Naive thymus-derived CD8-positive, alpha-beta T cell (primary cell): Measurements from ENCODE around the gene RAX2. TPM values are rescaled to one million over a fixed set of nuclear protein-coding genes. Genes with fewer than 3 reads are reported as not detected.
A peak's percentile ranks its signal among the peaks of the same experiment; 100 is the strongest.

ENCODE experiments used
- ATAC-seq, 2 donors: fragments of 150-1000 bp; cut with Tn5 transposase in 1 of 2; sonication (Bioruptor Pico), chemical (Tn5 transposase) in 1 of 2; 1 replicate in 1 of 2; 2 replicates in 1 of 2; pipeline ENCODE4 v1.10.0; 2021; ENCODE audit warnings: mild to moderate bottlenecking in 2 of 2, moderate library complexity in 2 of 2
- POLR2A ChIA-PET: fragments of 350-600 bp; sonication (Branson Sonifier 250); formaldehyde crosslinking; loops from one replicate; lab custom pipeline; 2021; ENCODE audit warnings: antibody characterized with exemption; lab: Charles Lee
- DNase-seq, 10 donors: peaks; one replicate each; pipeline versions ENCODE4 v3.0.0 to v3.0.0-alpha.2; 2020 to 2022
- H3K27ac Mint-ChIP-seq, 10 donors: one replicate each; pipeline ENCODE4 v1.8.0; 2020 to 2022; ENCODE audit warnings: mild to moderate bottlenecking in 10 of 10, mixed read lengths in 10 of 10, moderate library complexity in 4 of 10, inconsistent platforms in 1 of 10
- H3K27me3 Mint-ChIP-seq, 5 donors: one replicate each; pipeline ENCODE4 v1.8.0; 2021 to 2022; ENCODE audit warnings: mixed read lengths in 5 of 5
- H3K36me3 Mint-ChIP-seq, 3 donors: one replicate each; pipeline ENCODE4 v1.8.0; 2020 to 2022; ENCODE audit warnings: mixed read lengths in 3 of 3, mild to moderate bottlenecking in 2 of 3, inconsistent platforms in 1 of 3
- H3K4me1 Mint-ChIP-seq, 4 donors: one replicate each; pipeline ENCODE4 v1.8.0; 2021 to 2022; ENCODE audit warnings: mixed read lengths in 4 of 4
- H3K4me3 Mint-ChIP-seq, 10 donors: one replicate each; pipeline ENCODE4 v1.8.0; 2020 to 2022; ENCODE audit warnings: mild to moderate bottlenecking in 10 of 10, mixed read lengths in 10 of 10, moderate library complexity in 6 of 10, inconsistent platforms in 1 of 10
- H3K9me3 Mint-ChIP-seq, 9 donors: one replicate each; pipeline ENCODE4 v1.8.0; 2020 to 2022; ENCODE audit warnings: mixed read lengths in 9 of 9, mild to moderate bottlenecking in 3 of 9, inconsistent platforms in 1 of 9, moderate library complexity in 1 of 9
- polyA plus RNA-seq, 3 donors: library from polyadenylated mRNA; unstranded; fragments of 300-500 nt; fragmentation: Illumina TruSeq; gene quantifications; one replicate each; pipeline ENCODE4 v1.2.3, GENCODE V29; 2021
- total RNA-seq, 8 experiments: library from RNA in 2 of 8; stranded (reverse) in 2 of 8; gene quantifications; one replicate each; pipeline ENCODE4 v1.2.3 and lab custom pipeline; 2021 to 2026

The RAX2 gene
- total and polyA plus RNA-seq, 5 experiments from 2014 or later, result not detected

GRCh38 chr19:3751236-3751635, 20.8 kb downstream of the RAX2 start:
- no peak for DNase-seq
- no peak overlapping the region for H3K27ac Mint-ChIP-seq
- H3K9me3 Mint-ChIP-seq, result no peaks in the 10 kb centered on the region
- H3K27me3 Mint-ChIP-seq, result no peaks in the 10 kb centered on the region
- H3K4me3 Mint-ChIP-seq, result no peak overlapping the region
- no peak for ATAC-seq
- H3K4me1 Mint-ChIP-seq, result peaks cover 6 to 17% (median 11%) of the 10 kb centered on the region in 4 donors
- POLR2A ChIA-PET, result interaction anchor here (1.3 to 5.0 kb wide), 2 partner anchors 11 to 12 kb away, joined by 5 to 18 read pairs; partner anchors contain the start of genes APBA3 and MRPL54
- H3K36me3 Mint-ChIP-seq, result peaks cover 0 to 40% (median 10%) of the 10 kb centered on the region in 3 donors

GRCh38 chr19:3750211-3750610, 21.8 kb downstream of the RAX2 start:
- Mint-ChIP-seq H3K4me1 (peaks cover 1 to 8% (median 6%) of the 10 kb centered on the region in 4 donors), H3K27me3 (no peaks in the 10 kb centered on the region), H3K9me3 (no peaks in the 10 kb centered on the region), H3K27ac (no peak overlapping the region), H3K36me3 (peaks cover 0 to 34% (median 10%) of the 10 kb centered on the region in 3 donors), H3K4me3 (no peak overlapping the region)
- POLR2A ChIA-PET, result interaction anchor here (0.7 to 5.0 kb wide), 3 partner anchors 11 to 66 kb away, joined by 3 to 18 read pairs (median 5); partner anchors contain the start of genes APBA3 and MRPL54
- DNase-seq (no peak), ATAC-seq (no peak)

GRCh38 chr19:3748965-3749364, 23.1 kb downstream of the RAX2 start:
- DNase-seq (no peak), ATAC-seq (no peak)
- Mint-ChIP-seq H3K4me1 (no peaks in the 10 kb centered on the region), H3K27me3 (no peaks in the 10 kb centered on the region), H3K36me3 (peaks cover 0 to 29% (median 10%) of the 10 kb centered on the region in 3 donors), H3K4me3 (no peak overlapping the region), H3K9me3 (no peaks in the 10 kb centered on the region), H3K27ac (no peak overlapping the region)
- POLR2A ChIA-PET, result interaction anchor here (1.1 to 5.0 kb wide), 2 partner anchors 12 to 13 kb away, joined by 6 to 18 read pairs; partner anchors contain the start of genes APBA3 and MRPL54

DNA sequence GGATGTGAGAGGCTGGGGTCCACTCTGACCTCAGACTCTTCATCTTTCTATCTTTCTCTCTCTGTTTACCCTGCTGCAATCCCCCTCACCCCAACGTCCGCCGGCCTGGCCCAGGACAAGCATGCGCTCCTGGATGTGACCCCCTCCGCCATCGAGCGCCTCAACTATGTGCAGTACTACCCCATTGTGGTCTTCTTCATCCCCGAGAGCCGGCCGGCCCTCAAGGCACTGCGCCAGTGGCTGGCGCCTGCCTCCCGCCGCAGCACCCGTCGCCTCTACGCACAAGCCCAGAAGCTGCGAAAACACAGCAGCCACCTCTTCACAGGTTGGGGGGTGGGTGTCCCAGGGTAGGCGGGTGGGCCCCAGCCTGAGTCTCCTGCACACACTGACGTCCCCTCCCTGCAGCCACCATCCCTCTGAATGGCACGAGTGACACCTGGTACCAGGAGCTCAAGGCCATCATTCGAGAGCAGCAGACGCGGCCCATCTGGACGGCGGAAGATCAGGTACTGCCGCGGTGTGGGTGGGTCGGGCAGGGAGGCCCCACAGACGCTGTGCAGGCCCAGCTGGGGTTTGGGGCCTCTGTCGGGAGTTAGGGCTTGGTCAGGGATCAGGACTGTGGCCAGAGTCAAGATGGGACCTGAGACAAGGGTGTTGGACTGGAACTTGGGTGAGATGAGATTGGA, 25.5 kb downstream of the RAX2 start:
- no peak for DNase-seq
- no peak overlapping the region for H3K4me3 Mint-ChIP-seq
- H3K9me3 Mint-ChIP-seq, result no peaks in the 10 kb centered on the region
- H3K36me3 Mint-ChIP-seq, result peaks cover 0 to 17% (median 10%) of the 10 kb centered on the region in 3 donors
- no peaks in the 10 kb centered on the region for H3K27me3 Mint-ChIP-seq
- ATAC-seq, result no peak
- peak overlapping the region in 2 of 10 donors; percentile 25 to 34 for H3K27ac Mint-ChIP-seq
- POLR2A ChIA-PET, result interaction anchor here (1.1 kb wide), 1 partner anchor 16 kb away, joined by 4 read pairs; the partner anchor contains the start of gene MRPL54
- H3K4me1 Mint-ChIP-seq, result peaks cover 0 to under 1% (median 0%) of the 10 kb centered on the region in 4 donors

GRCh38 chr19:3745363-3746045, 26.5 kb downstream of the RAX2 start:
- H3K27me3 Mint-ChIP-seq, result no peaks in the 10 kb centered on the region
- no peaks in the 10 kb centered on the region for H3K9me3 Mint-ChIP-seq
- ATAC-seq, result no peak
- peaks cover 0 to 13% (median 6%) of the 10 kb centered on the region in 3 donors for H3K36me3 Mint-ChIP-seq
- POLR2A ChIA-PET, result no interaction called here
- H3K4me3 Mint-ChIP-seq, result no peak overlapping the region
- H3K4me1 Mint-ChIP-seq, result peaks cover 0 to 1% (median 0%) of the 10 kb centered on the region in 4 donors
- DNase-seq, result no peak
- peak overlapping the region in 1 of 10 donors; percentile 48 for H3K27ac Mint-ChIP-seq

DNA sequence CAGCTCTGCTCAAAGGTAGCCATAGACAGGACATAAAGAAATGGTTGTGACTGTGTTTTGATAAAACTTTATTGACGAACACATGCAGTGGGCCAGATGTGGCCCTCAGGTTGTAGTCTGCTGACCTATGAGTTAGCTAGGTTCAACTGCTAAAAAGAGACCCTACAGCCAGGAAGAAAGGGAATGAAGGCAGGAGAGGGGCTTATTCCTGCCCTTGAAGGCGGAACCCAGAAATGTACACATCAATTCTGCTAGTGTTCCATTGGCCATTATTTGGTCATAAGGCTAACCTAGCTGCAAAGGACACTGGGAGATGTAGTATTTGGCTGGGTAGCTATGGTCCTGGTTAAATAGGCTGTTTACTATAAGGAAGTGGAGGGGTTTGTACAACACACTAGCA, 28.5 kb downstream of the RAX2 start:
- H3K27ac Mint-ChIP-seq, result peak overlapping the region in 5 of 10 donors; percentile 9 to 53 (median 24)
- H3K27me3 Mint-ChIP-seq, result no peaks in the 10 kb centered on the region
- no peaks in the 10 kb centered on the region for H3K9me3 Mint-ChIP-seq

GRCh38 chr19:3740431-3740830, 31.6 kb downstream of the RAX2 start:
- no peaks in the 10 kb centered on the region for H3K9me3 Mint-ChIP-seq
- no peaks in the 10 kb centered on the region for H3K27me3 Mint-ChIP-seq
- no peak overlapping the region for H3K4me3 Mint-ChIP-seq
- no peak for ATAC-seq
- no peak overlapping the region for H3K27ac Mint-ChIP-seq
- peaks cover 0 to 15% (median 0%) of the 10 kb centered on the region in 3 donors for H3K36me3 Mint-ChIP-seq
- peaks cover 5 to 22% (median 16%) of the 10 kb centered on the region in 4 donors for H3K4me1 Mint-ChIP-seq
- POLR2A ChIA-PET, result interaction anchor here (0.7 to 2.7 kb wide), 2 partner anchors 20 to 22 kb away, joined by 3 to 21 read pairs; partner anchors contain the start of gene MRPL54
- no peak for DNase-seq

More for the DNA sequence above, 28.5 kb downstream of the RAX2 start:
- Mint-ChIP-seq H3K4me1 (peaks cover 1 to 13% (median 11%) of the 10 kb centered on the region in 4 donors), H3K4me3 (no peak overlapping the region), H3K36me3 (peaks cover 0 to 2% (median 0%) of the 10 kb centered on the region in 3 donors)
- ATAC-seq (no peak), DNase-seq (no peak)
- POLR2A ChIA-PET, result no interaction called here

DNA sequence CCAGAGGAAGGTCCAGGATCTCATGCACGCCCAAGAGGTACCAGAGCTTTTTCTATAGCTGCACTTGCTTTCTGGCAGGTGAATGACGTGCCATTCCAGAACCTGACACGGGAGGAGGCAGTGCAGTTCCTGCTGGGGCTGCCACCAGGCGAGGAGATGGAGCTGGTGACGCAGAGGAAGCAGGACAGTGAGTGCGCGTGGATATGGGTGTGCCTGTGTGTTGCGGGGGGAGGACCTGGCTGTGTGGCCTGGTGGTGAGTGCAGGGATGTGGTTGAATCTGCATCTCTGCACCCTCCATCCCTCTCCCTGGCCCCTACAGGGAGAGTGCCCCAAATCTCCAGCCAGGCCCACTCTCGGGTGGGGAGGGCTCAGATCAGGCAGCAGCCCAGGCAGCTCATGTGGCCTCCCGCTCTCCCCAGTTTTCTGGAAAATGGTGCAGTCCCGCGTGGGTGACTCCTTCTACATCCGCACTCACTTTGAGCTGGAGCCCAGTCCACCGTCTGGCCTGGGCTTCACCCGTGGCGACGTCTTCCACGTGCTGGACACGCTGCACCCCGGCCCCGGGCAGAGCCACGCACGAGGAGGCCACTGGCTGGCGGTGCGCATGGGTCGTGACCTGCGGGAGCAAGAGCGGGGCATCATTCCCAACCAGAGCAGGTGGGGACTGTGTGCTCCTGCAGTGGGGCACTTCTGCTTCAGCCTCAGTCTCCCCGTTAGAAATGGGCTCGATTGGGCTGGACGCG, 33.4 kb downstream of the RAX2 start:
- H3K27ac Mint-ChIP-seq, result peak overlapping the region in 8 of 10 donors; percentile 65 to 94 (median 88)
- H3K9me3 Mint-ChIP-seq, result no peaks in the 10 kb centered on the region
- no peaks in the 10 kb centered on the region for H3K27me3 Mint-ChIP-seq
- DNase-seq (no peak), ATAC-seq (no peak)
- peaks cover 0 to 15% (median 0%) of the 10 kb centered on the region in 3 donors for H3K36me3 Mint-ChIP-seq
- POLR2A ChIA-PET, result interaction anchor here (0.6 to 2.7 kb wide), 7 partner anchors 9 to 74 kb away, joined by 3 to 21 read pairs (median 4); partner anchors contain the start of gene MRPL54
- peak overlapping the region in 5 of 10 donors; percentile 27 to 43 (median 34) for H3K4me3 Mint-ChIP-seq
- H3K4me1 Mint-ChIP-seq, result peaks cover 5 to 22% (median 16%) of the 10 kb centered on the region in 4 donors

GRCh38 chr19:3737487-3738205, 34.4 kb downstream of the RAX2 start:
- no peaks in the 10 kb centered on the region for H3K9me3 Mint-ChIP-seq
- POLR2A ChIA-PET, result interaction anchor here (0.6 to 2.7 kb wide), 3 partner anchors 20 to 50 kb away, joined by 3 to 21 read pairs (median 3); partner anchors contain the start of gene MRPL54
- H3K4me1 Mint-ChIP-seq, result peaks cover 5 to 22% (median 16%) of the 10 kb centered on the region in 4 donors
- no peak overlapping the region for H3K4me3 Mint-ChIP-seq
- H3K27ac Mint-ChIP-seq, result peak overlapping the region in 6 of 10 donors; percentile 21 to 94 (median 76)
- no peak for DNase-seq
- no peaks in the 10 kb centered on the region for H3K27me3 Mint-ChIP-seq
- ATAC-seq, result no peak
- H3K36me3 Mint-ChIP-seq, result peaks cover 0 to 15% (median 0%) of the 10 kb centered on the region in 3 donors

DNA sequence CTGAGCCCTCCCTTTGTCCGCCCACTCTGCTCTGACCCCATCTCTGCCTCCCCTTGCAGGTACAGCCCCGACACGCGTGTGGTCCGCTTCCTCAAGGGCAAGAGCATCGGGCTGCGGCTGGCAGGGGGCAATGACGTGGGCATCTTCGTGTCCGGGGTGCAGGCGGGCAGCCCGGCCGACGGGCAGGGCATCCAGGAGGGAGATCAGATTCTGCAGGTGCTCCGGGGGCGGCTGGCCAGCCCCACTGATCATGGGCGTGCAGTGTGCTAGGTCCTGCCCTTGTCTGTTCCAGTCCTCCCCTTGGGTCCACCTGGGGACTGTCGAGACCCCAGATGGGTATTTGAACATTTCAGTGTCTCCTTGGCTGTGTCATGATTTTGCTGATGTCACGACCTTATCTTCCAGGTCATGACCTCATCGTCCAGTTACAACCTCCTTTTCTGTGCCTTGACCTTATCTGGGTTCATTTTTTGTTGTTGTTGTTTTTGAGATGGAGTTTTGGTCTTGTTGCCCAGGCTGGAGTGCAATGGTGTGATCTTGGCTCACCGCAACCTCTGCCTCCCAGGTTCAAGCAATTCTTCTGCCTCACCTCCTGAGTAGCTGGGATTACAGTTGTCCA, 35.8 kb downstream of the RAX2 start:
- ATAC-seq (no peak), DNase-seq (no peak)
- Mint-ChIP-seq H3K27ac (peak overlapping the region in 1 of 10 donors; percentile 25), H3K4me1 (peaks cover 8 to 21% (median 16%) of the 10 kb centered on the region in 4 donors), H3K9me3 (no peaks in the 10 kb centered on the region), H3K27me3 (no peaks in the 10 kb centered on the region), H3K36me3 (peaks cover 0 to 13% (median 0%) of the 10 kb centered on the region in 3 donors), H3K4me3 (no peak overlapping the region)
- POLR2A ChIA-PET, result no interaction called here

- Mint-ChIP-seq H3K27me3 (no peaks in the 10 kb centered on the region), H3K9me3 (no peaks in the 10 kb centered on the region), H3K4me3 (no peak overlapping the region), H3K36me3 (peaks cover 0 to 13% (median 0%) of the 10 kb centered on the region in 3 donors), H3K4me1 (peaks cover 8 to 15% (median 10%) of the 10 kb centered on the region in 4 donors), H3K27ac (no peak overlapping the region)
- POLR2A ChIA-PET, result interaction anchor here (1.0 kb wide), 1 partner anchor 28 kb away, joined by 3 read pairs; the partner anchor contains the start of genes APBA3 and MRPL54
- DNase-seq (no peak), ATAC-seq (no peak)
These were observed 37.8 kb downstream of the RAX2 start for GRCh38 chr19:3734310-3734600.
